HG03354 (cell line): ENCODE data around the gene ZBTB17.

ENCODE experiments used
- ATAC-seq: cut with Tn5 transposase; IDR thresholded peaks from one replicate; pipeline ENCODE4 v1.9.1; 2021; ENCODE audit warnings: mild to moderate bottlenecking; ENCODE audit not compliant: unreplicated experiment, poor library complexity, severe bottlenecking

The ZBTB17 gene

DNA sequence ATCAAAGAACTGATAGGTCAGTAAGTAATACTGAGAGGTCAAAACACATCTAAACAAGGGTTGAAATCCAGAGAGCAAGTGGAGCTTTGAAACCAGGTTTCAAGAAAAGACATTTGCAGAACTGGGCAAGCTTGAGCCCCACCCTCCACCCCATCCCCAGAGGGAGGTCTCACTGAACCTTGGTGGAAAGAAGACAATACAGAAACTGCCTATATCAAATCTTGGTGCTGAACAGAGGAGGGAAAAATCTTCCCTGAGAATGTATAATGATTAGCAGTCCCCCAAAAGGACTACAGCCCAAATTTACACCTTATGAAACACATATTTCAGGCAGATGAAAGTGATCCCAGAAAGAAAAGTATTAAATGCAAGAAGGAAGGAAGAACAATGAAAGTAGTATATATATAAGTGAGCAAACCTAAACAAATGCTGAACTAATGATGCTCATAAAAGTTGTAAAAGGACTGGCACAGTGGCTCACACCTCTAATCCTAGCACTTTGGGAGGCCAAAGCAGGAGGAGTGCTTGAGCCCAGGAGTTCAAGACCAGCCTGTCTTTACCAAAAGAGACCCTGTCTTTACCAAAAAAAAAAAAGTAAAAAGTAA, 12.4 kb downstream of the ZBTB17 start:
- ATAC-seq: no peak

DNA sequence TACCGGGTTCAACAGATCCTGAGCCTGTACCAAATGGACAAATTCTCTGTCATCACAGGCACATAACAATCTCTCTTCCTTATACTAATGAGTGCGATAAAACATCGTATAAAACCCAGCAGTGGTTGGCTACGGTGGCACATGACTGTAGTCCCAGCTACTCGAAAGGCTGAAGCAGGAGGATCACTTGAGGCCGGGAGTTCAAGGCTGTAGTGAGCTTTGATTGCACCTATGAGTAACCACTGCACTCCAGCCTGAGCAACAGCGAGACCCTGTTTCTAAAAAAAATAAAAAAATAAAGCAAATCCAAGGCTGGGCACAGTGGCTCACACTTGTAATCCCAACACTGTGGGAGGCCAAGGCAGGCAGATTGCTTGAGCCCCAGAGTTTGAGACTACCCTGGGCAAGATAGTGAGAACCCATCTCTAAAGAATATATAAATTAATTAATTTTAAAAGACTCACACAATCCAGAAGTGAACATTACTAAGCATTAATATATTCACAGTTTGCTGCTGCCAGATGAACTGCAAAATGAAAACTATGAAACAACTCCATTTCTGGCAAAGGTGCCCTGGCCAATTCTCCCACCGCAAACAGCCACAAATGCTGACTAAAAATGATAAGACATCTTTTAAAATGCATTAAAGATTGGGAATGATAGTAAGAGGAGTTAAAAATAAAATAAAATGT, 13.1 kb downstream of the ZBTB17 start:
- ATAC-seq: no peak

DNA sequence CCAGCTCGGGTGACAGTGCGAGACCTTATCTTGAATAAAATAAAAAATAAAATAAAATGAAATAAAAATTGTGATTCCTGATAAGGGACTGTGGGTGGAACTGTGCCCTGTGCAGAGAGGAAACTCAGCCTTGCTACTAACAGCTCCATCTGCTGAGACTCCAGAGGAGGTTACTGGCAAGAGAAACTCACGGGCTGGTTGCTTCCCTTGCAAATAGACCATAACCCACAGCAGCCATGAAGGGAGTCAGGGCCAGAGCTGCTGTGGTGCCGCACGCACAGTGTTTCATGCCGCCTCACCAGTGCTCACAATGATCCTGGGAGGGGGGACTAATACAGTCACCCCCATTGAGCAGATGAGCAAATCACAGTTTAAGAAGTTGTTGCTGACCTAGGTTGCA, 13.7 kb downstream of the ZBTB17 start:
- no peak for ATAC-seq

DNA sequence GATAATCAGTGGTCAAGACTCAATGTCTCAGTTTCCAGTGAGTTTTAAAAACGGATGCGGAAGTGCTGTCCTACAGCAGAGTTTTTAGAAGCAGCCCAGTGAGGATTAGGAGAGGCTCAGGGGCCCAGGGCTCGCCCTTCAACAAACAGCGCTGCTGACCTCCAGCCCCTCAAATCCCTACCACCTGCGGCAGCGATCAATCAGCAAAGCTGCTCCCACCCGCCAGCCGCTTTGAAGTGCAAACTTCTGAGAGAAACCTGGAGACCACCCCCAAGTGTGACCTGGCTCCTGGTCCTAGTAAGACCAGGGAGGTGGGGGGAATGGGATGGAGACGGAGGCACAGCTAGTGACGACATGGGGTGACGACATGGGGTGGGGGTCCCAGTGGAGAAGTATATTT, 14.4 kb downstream of the ZBTB17 start:
- ATAC-seq: no peak

DNA sequence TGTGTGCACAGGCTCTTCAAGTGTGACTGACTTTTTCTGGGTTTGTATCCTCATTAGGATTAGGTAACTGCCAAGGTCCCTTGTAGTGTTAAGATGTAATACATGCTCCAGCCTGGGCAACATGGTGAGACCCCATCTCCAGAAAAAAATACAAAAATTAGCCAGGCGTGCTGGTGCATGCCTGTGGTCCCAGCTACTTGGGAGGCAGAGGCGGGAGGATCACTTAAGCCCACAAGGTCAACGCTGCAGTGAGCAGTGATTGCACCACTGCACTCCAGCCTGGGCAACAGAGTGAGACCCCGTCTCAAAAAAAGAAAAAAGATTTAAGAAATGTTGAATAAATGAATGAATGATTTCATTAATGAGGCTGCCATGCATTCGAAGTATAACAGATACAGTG, 15.1 kb downstream of the ZBTB17 start:
- no peak for ATAC-seq

DNA sequence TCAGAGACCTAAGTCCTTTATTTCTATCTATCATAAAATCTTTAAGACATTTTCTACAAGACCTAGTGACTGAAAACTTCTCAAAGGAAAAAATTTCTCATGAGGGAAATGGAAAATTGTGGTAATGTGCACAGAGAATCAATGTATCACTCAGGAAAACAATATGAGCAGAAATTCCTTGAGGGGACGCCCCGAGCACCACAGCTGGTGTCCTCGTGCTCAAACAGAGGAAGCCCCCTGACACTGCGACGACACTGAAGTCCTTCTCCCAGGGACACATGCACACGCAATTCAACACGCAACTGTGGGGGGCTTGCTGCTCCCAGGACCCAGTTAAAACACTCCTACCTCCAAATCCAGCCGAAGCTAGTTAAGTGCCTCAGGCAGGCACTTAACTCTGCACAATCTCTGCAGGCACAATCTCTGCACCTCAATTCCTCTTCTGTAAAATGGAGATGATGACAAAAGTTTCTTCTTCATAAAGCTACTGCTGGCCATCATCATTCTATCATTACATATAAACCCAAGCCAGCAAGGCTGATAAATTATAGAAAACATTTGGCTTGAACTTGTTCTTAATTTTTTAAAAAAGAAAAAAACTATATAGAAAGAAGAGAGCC, 16.0 kb downstream of the ZBTB17 start:
- ATAC-seq: no peak

DNA sequence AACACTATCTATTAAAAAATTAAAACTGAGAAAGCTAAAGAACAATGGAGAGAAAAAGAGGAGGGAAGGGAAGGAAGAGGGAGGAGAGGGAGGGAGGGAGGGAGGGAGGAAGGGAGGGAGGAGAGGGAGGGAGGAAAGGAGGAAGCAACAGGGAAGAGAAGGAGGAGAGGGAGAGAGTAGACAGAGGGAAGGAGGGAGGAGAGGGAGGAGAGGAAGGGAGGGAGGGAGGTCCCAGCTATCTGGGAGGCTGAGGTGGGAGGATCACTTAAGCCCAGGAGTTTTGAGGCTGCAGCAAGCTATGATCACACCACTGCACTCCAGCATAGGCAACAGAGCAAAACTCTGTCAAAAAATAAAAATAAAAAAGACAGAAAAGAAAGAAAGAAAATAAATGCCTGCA, 16.5 kb downstream of the ZBTB17 start:
- no peak for ATAC-seq

DNA sequence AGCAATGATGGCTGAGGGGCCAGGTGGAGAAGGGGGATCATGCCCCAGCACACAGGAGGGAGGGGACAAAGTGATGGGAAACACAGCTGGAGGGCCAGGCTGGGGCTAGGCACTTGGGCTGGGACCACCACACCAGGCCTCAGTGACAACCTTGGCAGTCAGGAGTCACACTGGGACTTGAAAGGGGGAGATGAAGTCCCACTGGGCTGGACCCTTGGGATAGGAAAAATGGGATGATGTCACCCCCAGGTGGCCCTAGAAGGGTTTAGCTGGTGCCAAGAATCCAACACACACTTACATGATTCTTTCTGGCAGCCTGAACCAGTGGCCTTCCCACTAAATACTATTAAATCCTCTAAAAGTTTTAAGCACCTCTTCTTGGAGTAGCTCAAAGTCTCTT, 17.1 kb downstream of the ZBTB17 start:
- ATAC-seq: no peak

DNA sequence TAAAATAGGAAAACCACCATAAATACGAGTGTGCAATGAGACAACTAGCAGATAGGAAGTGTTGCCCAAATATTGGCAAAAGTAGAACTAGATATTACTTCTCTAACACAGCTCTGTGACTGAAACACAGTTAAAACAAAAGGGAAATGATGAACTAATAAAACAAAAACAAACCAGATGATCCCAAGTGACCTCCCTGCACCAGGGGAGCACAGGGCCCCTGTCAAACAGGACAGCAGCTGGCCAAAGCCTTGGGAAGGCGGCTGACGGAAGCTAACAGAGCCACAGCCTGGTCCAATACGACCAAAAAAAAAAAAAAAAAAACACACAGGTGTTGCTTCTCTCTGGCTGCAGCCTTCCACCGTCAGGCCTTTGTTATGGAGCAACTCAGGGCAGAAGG, 17.8 kb downstream of the ZBTB17 start:
- no peak for ATAC-seq

DNA sequence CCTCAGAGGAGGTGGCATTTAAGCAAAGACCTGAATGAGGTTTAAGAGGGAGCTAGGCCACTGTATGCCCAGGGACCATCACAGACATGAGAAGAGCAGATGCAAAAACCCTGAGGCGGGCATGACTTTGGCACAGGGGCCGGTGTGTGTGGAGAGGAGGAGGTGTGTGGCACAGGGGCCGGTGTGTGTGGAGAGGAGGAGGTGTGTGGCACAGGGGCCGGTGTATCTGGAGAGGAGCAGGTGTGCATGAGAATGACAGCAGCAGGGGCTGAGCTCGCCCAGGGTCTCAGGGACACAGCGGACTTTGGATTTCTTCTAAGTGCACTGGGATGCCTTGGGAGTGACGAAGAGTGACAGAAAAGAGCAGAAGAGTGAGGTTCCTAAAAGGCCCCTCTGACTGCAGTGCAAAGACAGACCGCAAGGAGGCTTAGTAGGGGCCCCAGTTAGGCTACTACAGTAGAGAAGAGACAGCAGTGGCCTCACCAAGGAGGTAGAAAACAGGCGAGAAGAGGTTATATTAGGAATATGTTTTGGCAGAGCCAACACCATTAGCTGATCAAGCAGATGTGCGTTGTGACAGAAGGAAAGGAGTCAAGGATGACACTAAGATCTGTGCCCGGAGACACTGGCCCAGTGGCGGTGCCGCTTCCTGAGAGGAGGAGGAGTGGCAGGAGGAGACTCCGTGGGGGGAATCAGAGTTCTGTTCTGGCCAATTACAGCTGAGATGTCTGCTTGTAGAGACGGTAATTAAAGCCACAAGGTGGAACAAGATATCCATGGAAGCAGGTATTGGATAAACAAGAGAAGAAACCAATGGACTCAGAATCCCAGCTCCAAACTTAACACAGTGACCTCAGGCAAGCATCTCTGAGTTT, 18.4 kb downstream of the ZBTB17 start:
- ATAC-seq: no peak

DNA sequence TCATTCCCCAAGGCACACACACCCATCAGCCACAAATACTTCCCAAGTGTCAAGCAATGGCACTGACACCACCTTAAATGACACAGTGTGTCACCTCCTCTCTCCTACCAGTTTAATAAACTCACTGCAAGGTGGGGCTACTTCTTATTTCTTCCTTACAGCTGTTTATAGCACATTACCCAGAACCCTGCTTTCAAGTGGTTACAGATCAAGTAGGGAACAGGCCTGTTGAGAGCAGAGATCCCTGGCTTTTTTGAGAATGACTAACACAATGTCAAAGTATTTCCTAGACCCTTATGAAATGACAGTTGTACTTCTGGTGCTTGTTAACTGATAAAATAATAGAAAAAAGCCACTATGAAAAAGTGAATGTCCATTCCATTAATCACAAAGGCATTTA, 19.8 kb downstream of the ZBTB17 start:
- no peak for ATAC-seq

DNA sequence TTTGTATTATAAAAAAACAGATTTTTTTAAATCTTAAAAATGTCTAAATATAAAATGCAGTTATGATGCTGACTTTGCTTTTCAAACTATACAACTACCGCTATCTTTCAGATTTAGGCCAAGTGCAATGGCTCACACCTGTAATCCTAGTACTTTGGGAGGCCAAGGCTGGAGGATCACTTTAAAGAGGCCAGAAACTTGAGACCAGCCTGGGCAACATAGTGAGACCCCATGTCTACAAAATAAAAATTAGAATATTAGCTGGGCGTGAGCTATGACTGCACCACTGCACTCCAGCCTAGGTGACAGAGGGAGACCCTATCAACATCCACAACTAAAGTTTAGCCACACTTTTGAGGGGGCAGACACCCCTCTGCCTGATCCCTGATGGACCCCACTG, 20.3 kb downstream of the ZBTB17 start:
- no peak for ATAC-seq

DNA sequence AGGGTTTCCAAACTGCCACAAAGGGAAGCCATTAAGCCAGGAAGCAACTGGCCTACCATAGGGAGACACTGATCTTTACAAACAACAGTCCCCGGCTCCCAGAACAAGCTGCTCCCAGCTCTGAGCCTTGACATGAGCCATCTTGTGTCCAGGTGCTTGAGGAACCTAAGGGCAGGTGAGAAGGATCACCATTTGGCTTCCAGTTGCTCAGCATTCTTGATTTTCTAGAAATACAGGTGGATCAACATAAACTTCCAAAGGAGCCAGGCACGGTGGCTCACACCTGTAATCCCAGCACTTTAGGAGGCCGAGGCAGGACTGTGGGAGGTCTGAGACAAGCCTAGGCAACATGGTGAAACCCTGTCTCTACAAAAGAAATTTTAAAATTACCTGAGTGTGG, 21.6 kb downstream of the ZBTB17 start:
- no peak for ATAC-seq

DNA sequence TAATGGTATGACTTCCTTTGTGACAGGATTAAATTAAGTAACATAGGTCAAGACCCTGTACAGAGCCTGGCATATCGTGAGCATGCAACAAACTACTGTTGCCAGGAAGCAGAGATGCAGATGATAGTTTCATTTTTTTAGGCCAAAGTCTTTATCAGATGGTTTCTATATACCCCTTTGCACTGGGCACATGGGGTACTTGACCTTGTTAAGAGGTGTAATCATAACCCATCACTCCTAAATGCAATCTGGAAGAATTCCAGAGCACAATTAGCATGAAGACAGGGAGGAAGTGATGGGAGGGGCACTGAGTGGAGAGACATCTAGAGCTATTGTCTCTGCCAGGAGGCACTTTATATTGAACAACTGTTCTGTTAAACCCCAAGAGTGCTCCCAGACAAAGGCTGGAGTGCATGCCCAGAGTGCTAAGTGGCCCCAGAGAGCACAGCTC, 22.1 kb downstream of the ZBTB17 start:
- no peak for ATAC-seq

DNA sequence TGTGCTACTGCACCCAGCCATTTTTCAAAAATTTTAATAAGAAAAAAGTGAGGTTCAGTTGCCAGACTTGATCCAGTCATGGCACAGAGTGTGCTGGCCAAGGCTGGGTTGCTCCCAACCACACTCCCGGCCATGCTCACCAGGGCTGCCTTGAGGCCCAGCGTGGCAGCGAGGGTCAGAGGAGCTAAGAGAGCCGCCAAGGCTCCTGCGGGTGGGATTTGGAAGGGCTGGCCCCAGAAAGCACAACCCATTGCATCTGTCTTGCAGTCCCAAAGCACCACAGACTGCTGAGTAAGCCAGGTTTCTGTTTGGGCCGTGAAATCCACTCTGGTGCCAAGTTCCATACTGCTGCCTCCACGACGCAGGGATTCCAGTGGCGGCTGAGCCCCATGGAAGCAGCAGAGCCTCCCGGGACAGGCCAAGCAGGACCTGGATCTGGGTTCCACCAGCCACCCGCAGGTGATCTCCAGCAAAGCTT, 22.6 kb downstream of the ZBTB17 start:
- no peak for ATAC-seq

DNA sequence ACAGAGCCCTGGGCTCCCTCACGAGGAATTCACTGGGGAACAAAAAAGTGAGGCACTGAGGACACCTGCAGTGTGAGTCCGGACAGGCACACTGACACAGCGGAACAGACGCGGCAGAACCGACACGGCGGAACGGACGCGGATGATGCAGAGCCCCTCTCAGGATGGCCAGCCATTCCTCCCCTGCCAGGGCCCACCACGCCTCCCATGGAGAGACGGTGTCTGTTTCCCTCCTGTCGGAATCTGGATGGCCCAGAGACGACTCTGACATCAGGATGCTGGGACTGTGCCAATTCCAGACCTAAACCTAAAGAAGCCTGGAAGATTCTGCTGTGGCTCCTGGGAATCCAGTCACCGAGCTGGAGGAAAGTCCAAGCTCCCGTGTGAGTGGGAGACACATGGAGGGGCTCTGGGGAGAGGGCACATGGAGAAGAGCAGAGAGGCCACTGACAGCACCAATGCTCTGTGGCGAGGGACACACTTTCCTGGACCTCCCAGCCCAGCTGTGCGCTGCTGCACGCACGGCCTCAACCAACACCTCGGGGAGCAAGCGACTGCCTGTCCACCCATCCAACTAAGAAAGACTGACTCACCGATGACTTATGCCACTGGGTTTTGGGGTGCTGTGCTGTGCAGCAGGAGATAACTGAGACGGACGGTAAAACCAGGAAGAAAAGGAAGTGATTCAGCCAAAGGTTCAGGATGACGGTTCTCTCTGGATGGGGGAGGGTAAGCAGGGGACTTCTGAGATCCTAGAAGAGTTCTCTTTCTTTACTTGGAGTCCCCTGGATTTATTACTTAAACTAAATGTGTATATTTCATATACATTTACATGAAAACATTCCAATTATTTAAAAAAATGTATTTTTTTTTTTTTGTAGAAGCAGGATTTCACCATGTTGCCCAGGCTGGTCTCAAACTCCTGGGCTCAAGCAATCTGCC, 23.3 kb downstream of the ZBTB17 start:
- ATAC-seq: no peak

DNA sequence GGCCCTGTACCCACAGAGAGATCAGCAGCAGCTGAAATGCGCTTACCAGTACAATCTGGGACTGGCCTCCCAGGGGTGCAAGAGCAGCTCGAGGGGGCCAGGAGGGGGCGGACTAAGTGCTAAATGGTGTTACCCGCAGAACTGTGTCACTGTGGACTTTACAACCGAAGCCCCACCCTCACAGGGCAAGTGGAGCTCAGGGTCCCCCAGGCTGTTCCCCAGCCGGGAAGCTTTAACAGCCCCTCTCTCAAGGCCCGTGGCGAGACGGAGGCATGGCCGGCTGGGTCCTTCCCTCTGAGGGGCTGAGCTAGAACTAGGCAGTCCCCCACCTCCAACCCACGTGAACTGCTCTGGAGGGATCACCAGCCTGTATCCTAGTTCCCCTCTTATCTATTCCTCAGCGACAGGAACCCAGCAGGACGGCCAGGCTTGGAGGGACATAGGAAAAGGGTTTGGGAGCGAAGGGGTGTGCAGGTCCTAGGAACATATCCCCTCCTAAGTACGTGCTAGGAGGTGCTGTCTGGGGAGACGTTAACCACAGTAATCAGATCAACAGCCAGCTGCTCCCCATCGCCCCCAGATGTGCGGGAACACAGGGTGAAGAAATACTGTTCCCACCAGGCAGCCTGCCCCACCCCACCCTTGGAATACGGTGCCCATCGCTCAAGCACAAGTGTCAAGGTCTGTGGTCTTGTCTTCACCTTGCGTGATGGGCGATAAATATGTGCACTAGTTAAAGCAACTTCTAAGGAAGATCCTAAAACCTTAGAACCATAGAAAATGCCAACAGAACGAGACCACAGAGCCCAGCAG, 24.4 kb downstream of the ZBTB17 start:
- ATAC-seq: no peak

DNA sequence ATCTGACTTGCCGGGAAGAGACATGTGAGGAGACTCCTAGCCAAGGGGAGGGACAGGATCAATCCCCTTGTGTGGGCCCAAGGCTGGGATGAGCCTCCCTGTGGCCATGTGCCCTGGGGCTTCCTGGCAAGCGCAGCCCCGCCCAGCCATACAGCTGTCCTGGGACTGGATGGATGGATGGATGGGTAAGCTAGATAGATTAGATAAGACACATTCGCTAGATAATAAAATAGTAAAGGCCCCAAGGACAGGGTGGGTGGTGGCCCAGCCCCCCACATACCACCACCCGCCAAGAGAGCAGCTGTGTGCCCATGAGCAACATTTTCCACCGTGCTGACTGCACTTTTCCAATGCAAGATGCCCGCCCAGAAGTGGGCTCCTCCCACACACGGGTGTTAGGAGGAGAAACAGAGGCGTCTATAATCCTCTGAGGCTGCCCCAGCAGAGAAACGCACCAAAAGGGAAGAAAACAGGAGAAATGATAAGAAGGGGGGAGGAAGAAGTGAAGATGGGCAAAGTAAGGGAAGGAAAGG, 25.1 kb downstream of the ZBTB17 start:
- ATAC-seq: no peak
